Osteocyte (in vitro differentiated cells): Measurements from ENCODE around the gene TMEM106B. TPM values are rescaled to one million over a fixed set of nuclear protein-coding genes. Genes with fewer than 3 reads are reported as not detected.

Experiments
- DNase-seq: peaks from one replicate; pipeline ENCODE4 v3.0.0; 2021; ENCODE audit warnings: mixed read lengths; ENCODE audit not compliant: unreplicated experiment; ENCODE audit errors: extremely low spot score
- H3K27ac Mint-ChIP-seq: one replicate; pipeline ENCODE4 v1.8.0; 2021; ENCODE audit warnings: mild to moderate bottlenecking, mixed read lengths; ENCODE audit not compliant: unreplicated experiment
- H3K27me3 Mint-ChIP-seq: one replicate; pipeline ENCODE4 v1.8.0; 2021; ENCODE audit warnings: mixed read lengths; ENCODE audit not compliant: unreplicated experiment
- H3K36me3 Mint-ChIP-seq: one replicate; pipeline ENCODE4 v1.8.0; 2021; ENCODE audit warnings: mixed read lengths; ENCODE audit not compliant: unreplicated experiment
- H3K4me1 Mint-ChIP-seq: one replicate; pipeline ENCODE4 v1.8.0; 2021; ENCODE audit warnings: mixed read lengths; ENCODE audit not compliant: unreplicated experiment
- H3K4me3 Mint-ChIP-seq: one replicate; pipeline ENCODE4 v1.8.0; 2021; ENCODE audit warnings: mild to moderate bottlenecking, moderate library complexity, mixed read lengths; ENCODE audit not compliant: unreplicated experiment
- H3K9me3 Mint-ChIP-seq: one replicate; pipeline ENCODE4 v1.8.0; 2021; ENCODE audit warnings: mixed read lengths; ENCODE audit not compliant: unreplicated experiment
- CTCF ChIP-seq: fragments of 200-600 bp; sonication (generic); IDR thresholded peaks from 2 replicates; pipeline ENCODE4 v1.5.0; 2021; ENCODE audit warnings: antibody characterized with exemption, mild to moderate bottlenecking, moderate library complexity
- total RNA-seq: library from RNA; stranded (reverse); gene quantifications from 2 replicates; pipeline ENCODE4 v1.2.1, GENCODE V29; 2021

The TMEM106B gene
- total RNA-seq, 1 donor from 2014 or later: 61.7 TPM

GRCh38 chr7:12267542-12267941 lies 56.4 kb downstream of the TMEM106B start:
- DNase-seq: no peak
- H3K27me3 Mint-ChIP-seq: peaks cover 13% of the 10 kb centered on the region
- H3K36me3 Mint-ChIP-seq: no peaks in the 10 kb centered on the region
- H3K4me3 Mint-ChIP-seq: no peak overlapping the region
- no peaks in the 10 kb centered on the region for H3K9me3 Mint-ChIP-seq
- no peak for TF ChIP-seq CTCF
- H3K27ac Mint-ChIP-seq: no peak overlapping the region
- H3K4me1 Mint-ChIP-seq: no peaks in the 10 kb centered on the region

- Mint-ChIP-seq H3K27me3 (peaks cover 14% of the 10 kb centered on the region), H3K36me3 (no peaks in the 10 kb centered on the region), H3K27ac (no peak overlapping the region), H3K9me3 (no peaks in the 10 kb centered on the region), H3K4me3 (no peak overlapping the region), H3K4me1 (no peaks in the 10 kb centered on the region)
- DNase-seq: no peak
- no peak for TF ChIP-seq CTCF
Measured at GRCh38 chr7:12269100-12269895, 58.2 kb downstream of the TMEM106B start.

GRCh38 chr7:12281038-12281437 lies 69.9 kb downstream of the TMEM106B start:
- Mint-ChIP-seq H3K27ac (no peak overlapping the region), H3K4me3 (no peak overlapping the region), H3K27me3 (peaks cover 9% of the 10 kb centered on the region), H3K9me3 (no peaks in the 10 kb centered on the region), H3K4me1 (no peaks in the 10 kb centered on the region), H3K36me3 (no peaks in the 10 kb centered on the region)
- no peak for DNase-seq
- no peak for TF ChIP-seq CTCF

- H3K27me3 Mint-ChIP-seq: peaks cover 5% of the 10 kb centered on the region
- DNase-seq: no peak
- H3K9me3 Mint-ChIP-seq: no peaks in the 10 kb centered on the region
- H3K36me3 Mint-ChIP-seq: no peaks in the 10 kb centered on the region
- no peak overlapping the region for H3K4me3 Mint-ChIP-seq
- no peak for TF ChIP-seq CTCF
- H3K4me1 Mint-ChIP-seq: no peaks in the 10 kb centered on the region
- no peak overlapping the region for H3K27ac Mint-ChIP-seq
Measured at GRCh38 chr7:12287901-12288300, 76.8 kb downstream of the TMEM106B start.

GRCh38 chr7:12289996-12290395 lies 78.9 kb downstream of the TMEM106B start:
- no peaks in the 10 kb centered on the region for H3K9me3 Mint-ChIP-seq
- no peak for DNase-seq
- no peak overlapping the region for H3K4me3 Mint-ChIP-seq
- no peaks in the 10 kb centered on the region for H3K4me1 Mint-ChIP-seq
- no peak for TF ChIP-seq CTCF
- no peak overlapping the region for H3K27ac Mint-ChIP-seq
- H3K36me3 Mint-ChIP-seq: no peaks in the 10 kb centered on the region
- no peaks in the 10 kb centered on the region for H3K27me3 Mint-ChIP-seq
